Transverse colon (tissue), 4 donors: ENCODE measurements around the gene CWC27. TPM values are rescaled to one million over a fixed set of nuclear protein-coding genes. Genes with fewer than 3 reads are reported as not detected.
"Not testable (repeated sequence)": the region's sequence is repeated elsewhere in the genome, so short reads cannot be mapped to it uniquely, and the experiment has no call there.

ENCODE experiments used
- DNase-seq: peaks from one replicate; pipeline ENCODE4 v3.0.0-alpha.2; 2019
- H3K27ac ChIP-seq, 4 donors: fragments of 200-600 bp; sonication (generic); 2 replicates each; pipeline ENCODE4 v1.5.1; 2016 to 2018; ENCODE audit warnings: inconsistent platforms in 4 of 4
- H3K27me3 ChIP-seq: fragments of 200-600 bp; sonication (generic); 2 replicates; pipeline ENCODE4 v1.5.1; 2017; ENCODE audit warnings: inconsistent platforms
- H3K36me3 ChIP-seq, 4 donors: fragments of 200-600 bp; sonication (generic); 2 replicates each; pipeline ENCODE4 v1.5.1; 2017 to 2019; ENCODE audit warnings: inconsistent platforms in 4 of 4
- H3K4me1 ChIP-seq, 4 donors: fragments of 200-600 bp; sonication (generic); 2 replicates each; pipeline ENCODE4 v1.5.1; 2017 to 2020; ENCODE audit warnings: inconsistent platforms in 4 of 4
- H3K4me3 ChIP-seq, 4 donors: fragments of 200-600 bp; sonication (generic); 1 replicate in 1 of 4; 2 replicates in 3 of 4; pipeline versions ENCODE4 v1.5.1 to v1.6.1; 2017 to 2019; ENCODE audit warnings: inconsistent platforms in 4 of 4
- H3K9me3 ChIP-seq, 2 donors: fragments of 200-600 bp; sonication (generic); 2 replicates each; pipeline ENCODE4 v1.5.1; 2017 to 2019; ENCODE audit warnings: inconsistent platforms in 2 of 2
- CTCF ChIP-seq, 5 experiments: fragments of 200-600 bp in 3 of 5; fragments of 450-650 bp in 2 of 5; sonication (generic) in 3 of 5; IDR thresholded peaks; 1 replicate in 2 of 5; 2 replicates in 3 of 5; pipeline ENCODE4 v1.5.1; 2016 to 2017; ENCODE audit warnings: antibody characterized with exemption in 5 of 5, inconsistent platforms in 3 of 5, mild to moderate bottlenecking in 2 of 5, moderate library complexity in 1 of 5
- EP300 ChIP-seq: sonication (generic); formaldehyde crosslinking; IDR thresholded peaks from one replicate; pipeline ENCODE4 v1.6.1; 2017; ENCODE audit warnings: antibody characterized with exemption, low read depth
- POLR2A ChIP-seq: fragments of 450-650 bp; IDR thresholded peaks from one replicate; pipeline ENCODE4 v1.6.1; 2016; ENCODE audit warnings: antibody characterized with exemption, mild to moderate bottlenecking, moderate library complexity
- POLR2AphosphoS5 ChIP-seq, 3 donors: sonication (generic); formaldehyde crosslinking; IDR thresholded peaks; one replicate each; pipeline ENCODE4 v1.6.1; 2016; ENCODE audit warnings: antibody characterized with exemption in 3 of 3
- WGBS, 2 donors: methylation state at CpG; one replicate each; pipeline ENCODE4 v1.1.5; 2018; ENCODE audit warnings: low coverage in 1 of 2; 5-methylcytosine and 5-hydroxymethylcytosine counted together
- in situ Hi-C, 4 donors: fragments of 200-750 bp; cut with MboI; loops; one replicate each; pipeline versions ENCODE4 v1.15.0 to v1.15.1; 2017; ENCODE audit warnings: low sequenced_read_pairs in 3 of 4, low pct_ligation_motif_present in 1 of 4, low pct_unique_long_range_greater_than_20kb in 1 of 4
- intact Hi-C: fragments of 100-400 bp; cut with DNase I; formaldehyde crosslinking; loops from one replicate; pipeline ENCODE4 v1.15.1; 2023; ENCODE audit warnings: low total_unique reads
- total RNA-seq, 4 donors: library from RNA; depleted of rRNA; stranded (reverse); fragments of >200 nt; gene quantifications; one replicate each; pipeline ENCODE4 v1.1.0, GENCODE V29; 2016

Gene CWC27
- total RNA-seq, 4 donors from 2014 or later = 9.6 to 36.2 (median 15.6) TPM; not detected in 1

- no peak for TF ChIP-seq EP300
- no peak for TF ChIP-seq CTCF (IDR thresholded peaks at IDR 0.05)
- TF ChIP-seq POLR2A = no peak
- no peak for TF ChIP-seq POLR2AphosphoS5 (IDR thresholded peaks at IDR 0.05)
- no peak overlapping the region for H3K27ac ChIP-seq
- no peaks in the 10 kb centered on the region for H3K4me1 ChIP-seq
- no peak overlapping the region for H3K4me3 ChIP-seq
- no peaks in the 10 kb centered on the region for H3K9me3 ChIP-seq
- intact Hi-C loops (no loop called here), in situ Hi-C loops (no loop called here)
- peaks cover 0 to 5% (median 0%) of the 10 kb centered on the region in 4 donors for H3K36me3 ChIP-seq
- no peak for DNase-seq
- no peaks in the 10 kb centered on the region for H3K27me3 ChIP-seq
- WGBS, 2 donors = 73 to 100% methylated on average over 1 of the region's 1 CpG
Observed at GRCh38 chr5:64899838-64900237, 131.1 kb downstream of the CWC27 start.

- intact Hi-C loops = no loop called here
- in situ Hi-C loops = no loop called here
- no peaks in the 10 kb centered on the region for H3K4me1 ChIP-seq
- no peaks in the 10 kb centered on the region for H3K27me3 ChIP-seq
- TF ChIP-seq CTCF (IDR thresholded peaks at IDR 0.05) = no peak
- TF ChIP-seq POLR2A = no peak
- TF ChIP-seq POLR2AphosphoS5 (IDR thresholded peaks at IDR 0.05) = no peak
- no peak for TF ChIP-seq EP300
- H3K36me3 ChIP-seq = peaks cover 0 to 5% (median 0%) of the 10 kb centered on the region in 4 donors
- WGBS, 2 donors = 66% methylated on average over 2 of the region's 2 CpGs; no CpG with 5 or more reads in 1 of the 2 donors
- no peak overlapping the region for H3K27ac ChIP-seq
- H3K9me3 ChIP-seq = no peaks in the 10 kb centered on the region
- H3K4me3 ChIP-seq = no peak overlapping the region
- DNase-seq = no peak
Observed at GRCh38 chr5:64900618-64901017, 131.9 kb downstream of the CWC27 start.

- DNase-seq, H3K4me1 ChIP-seq, H3K27ac ChIP-seq, H3K36me3 ChIP-seq, H3K4me3 ChIP-seq, H3K27me3 ChIP-seq, in situ Hi-C loops, H3K9me3 ChIP-seq, intact Hi-C loops: not testable (repeated sequence)
Observed at GRCh38 chr5:64907399-64907798, 138.7 kb downstream of the CWC27 start.

GRCh38 chr5:64914396-64914795 is 145.7 kb downstream of the CWC27 start:
- WGBS, 2 donors = 82 to 94% methylated on average over 5 of the region's 5 CpGs
- DNase-seq = no peak
- Histone ChIP-seq H3K36me3 (peaks cover 0 to under 1% (median 0%) of the 10 kb centered on the region in 4 donors), H3K27ac (no peak overlapping the region), H3K27me3 (no peaks in the 10 kb centered on the region), H3K4me1 (no peaks in the 10 kb centered on the region), H3K4me3 (no peak overlapping the region), H3K9me3 (no peaks in the 10 kb centered on the region)
- intact Hi-C loops = no loop called here
- TF ChIP-seq CTCF (IDR thresholded peaks at IDR 0.05) = no peak
- TF ChIP-seq POLR2AphosphoS5 (IDR thresholded peaks at IDR 0.05) = no peak
- no peak for TF ChIP-seq EP300
- TF ChIP-seq POLR2A = no peak
- in situ Hi-C loops = no loop called here

GRCh38 chr5:64918083-64918482 is 149.4 kb downstream of the CWC27 start:
- Histone ChIP-seq H3K36me3 (peaks cover 0 to 22% (median 0%) of the 10 kb centered on the region in 4 donors), H3K4me3 (no peak overlapping the region), H3K9me3 (peaks cover 16 to 17% of the 10 kb centered on the region in 2 donors), H3K27ac (no peak overlapping the region), H3K4me1 (no peaks in the 10 kb centered on the region), H3K27me3 (no peaks in the 10 kb centered on the region)
- no peak for DNase-seq
- in situ Hi-C loops (no loop called here), intact Hi-C loops (no loop called here)
- 81 to 85% methylated on average over 1 of the region's 1 CpG for WGBS, 2 donors
- TF ChIP-seq POLR2AphosphoS5 (IDR thresholded peaks at IDR 0.05) = no peak
- no peak for TF ChIP-seq EP300
- no peak for TF ChIP-seq CTCF (IDR thresholded peaks at IDR 0.05)
- no peak for TF ChIP-seq POLR2A
